Fibroblast of skin of left quadriceps (primary cell): ENCODE data around the gene ALG3.

Experiments
- DNase-seq, 2 experiments: peaks; one replicate each; pipeline ENCODE4 v3.0.0-alpha.2; 2013; ENCODE audit warnings: low read depth in 2 of 2

Gene ALG3

DNA sequence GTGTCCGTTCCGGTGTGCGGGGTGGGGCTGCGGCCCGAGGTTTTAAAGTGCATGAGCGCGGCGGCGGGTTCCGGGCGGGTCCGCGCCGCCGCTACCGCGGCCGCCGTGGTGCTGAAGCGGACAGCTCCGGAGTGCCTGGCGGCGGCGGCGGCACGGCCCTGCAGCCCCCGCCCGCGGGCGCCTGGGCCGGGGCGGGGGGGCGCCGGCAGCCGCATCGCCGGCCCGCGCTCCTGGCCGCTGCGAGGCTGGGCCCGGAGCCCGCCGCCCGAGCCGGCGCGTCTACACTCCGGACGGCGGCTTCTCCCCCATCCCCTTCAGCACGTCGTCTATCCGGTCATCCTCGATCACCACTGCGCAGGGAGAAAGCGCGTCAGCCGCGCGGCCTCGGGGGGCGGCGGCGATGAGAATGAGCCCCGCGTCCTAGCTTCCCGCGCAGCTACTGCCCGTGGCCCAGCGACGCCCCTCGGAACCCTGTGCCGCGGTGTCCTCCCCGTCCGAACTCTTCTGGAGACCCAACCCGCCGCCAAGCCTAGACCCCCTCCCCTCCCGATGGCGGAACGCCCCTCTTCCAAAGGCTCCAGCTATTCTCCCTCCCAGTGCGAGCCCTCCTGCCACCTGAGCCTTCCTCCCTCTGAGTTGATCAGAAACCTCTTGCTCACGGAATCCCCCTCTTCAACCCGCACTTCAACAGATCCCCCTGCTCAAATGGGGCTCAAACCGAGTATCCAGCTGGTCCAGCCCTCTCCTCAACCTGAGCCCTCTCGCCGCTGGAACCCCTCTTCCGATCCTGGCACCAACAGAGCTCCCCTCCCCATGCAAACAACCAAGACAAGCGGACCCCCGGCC is 11.3 kb upstream of the ALG3 start:
- no peak for DNase-seq

DNA sequence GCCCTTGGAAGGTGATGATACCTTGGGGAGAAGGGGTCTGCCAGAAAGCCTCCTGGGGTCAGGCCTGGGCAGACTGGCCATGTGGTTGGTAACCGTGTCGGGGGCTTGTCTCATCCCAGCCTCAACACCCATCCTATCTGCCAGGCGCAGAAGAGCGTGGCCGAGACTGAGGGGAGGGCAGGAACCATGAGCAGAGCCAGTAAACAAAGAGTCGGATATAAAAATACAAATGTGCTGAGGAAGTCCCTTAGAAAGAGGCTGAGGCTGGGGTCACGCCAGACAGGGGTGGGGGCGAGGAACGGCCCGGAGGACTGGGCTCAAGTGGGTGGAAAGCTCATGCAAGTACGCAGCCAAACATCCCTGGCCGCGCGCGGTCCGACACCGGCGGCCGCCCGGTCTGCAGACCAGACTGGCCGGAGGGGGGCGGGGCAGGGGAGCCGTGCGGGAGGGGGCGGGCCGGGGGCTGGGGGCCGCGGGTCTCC is 10.7 kb upstream of the ALG3 start:
- no peak for DNase-seq

DNA sequence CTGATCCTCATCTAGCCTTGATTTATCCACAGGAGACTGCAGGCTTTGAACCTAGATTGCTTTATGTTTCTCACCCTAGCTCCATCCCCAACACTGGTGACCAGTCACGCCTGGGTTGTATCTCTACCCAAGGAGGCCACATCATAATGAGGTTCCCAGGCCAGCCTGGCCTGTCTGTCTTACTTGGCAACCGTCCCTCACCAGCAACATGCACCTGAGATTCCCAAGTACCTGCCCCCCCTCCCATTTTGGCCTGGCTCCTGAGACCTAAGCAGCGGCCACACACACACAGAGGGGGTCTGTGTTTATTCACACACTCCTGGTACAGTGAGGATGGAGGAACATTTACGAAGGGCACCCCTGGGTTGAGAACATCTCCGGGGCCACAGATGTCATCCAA is 10.2 kb upstream of the ALG3 start:
- no peak for DNase-seq

DNA sequence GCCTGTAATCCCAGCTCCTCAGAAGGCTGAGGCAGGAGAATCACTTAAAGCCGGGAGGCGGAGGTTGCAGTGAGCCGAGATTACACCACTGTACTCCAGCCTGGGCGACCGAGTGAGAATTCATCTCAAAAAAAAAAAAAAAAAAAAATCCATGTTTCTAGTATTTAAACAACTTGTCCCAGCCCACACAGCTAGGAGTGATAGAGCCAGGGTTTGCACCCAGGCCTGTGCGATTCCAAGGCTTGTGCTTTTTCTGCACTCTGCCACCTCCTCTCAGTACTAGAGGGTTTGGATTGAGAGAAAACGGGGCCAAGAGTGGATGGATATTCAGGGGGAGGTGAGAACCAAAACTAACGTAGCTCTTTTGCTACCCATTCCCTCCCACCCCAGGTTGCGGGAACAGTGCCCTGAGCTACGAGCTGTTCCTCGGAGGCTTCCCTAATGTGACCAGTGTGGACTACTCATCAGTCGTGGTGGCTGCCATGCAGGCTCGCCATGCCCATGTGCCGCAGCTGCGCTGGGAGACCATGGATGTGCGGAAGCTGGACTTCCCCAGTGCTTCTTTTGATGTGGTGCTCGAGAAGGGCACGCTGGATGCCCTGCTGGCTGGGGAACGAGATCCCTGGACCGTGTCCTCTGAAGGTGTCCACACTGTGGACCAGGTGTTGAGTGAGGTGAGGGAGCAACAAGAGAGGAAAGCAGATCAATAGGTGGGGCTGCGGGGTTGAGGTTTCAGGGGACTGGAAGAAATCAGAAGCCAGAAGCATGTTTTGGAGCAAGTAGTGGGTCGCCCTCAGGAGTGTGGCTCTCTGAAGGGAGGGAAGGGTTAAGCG is 8.5 kb upstream of the ALG3 start:
- DNase-seq, result no peak

DNA sequence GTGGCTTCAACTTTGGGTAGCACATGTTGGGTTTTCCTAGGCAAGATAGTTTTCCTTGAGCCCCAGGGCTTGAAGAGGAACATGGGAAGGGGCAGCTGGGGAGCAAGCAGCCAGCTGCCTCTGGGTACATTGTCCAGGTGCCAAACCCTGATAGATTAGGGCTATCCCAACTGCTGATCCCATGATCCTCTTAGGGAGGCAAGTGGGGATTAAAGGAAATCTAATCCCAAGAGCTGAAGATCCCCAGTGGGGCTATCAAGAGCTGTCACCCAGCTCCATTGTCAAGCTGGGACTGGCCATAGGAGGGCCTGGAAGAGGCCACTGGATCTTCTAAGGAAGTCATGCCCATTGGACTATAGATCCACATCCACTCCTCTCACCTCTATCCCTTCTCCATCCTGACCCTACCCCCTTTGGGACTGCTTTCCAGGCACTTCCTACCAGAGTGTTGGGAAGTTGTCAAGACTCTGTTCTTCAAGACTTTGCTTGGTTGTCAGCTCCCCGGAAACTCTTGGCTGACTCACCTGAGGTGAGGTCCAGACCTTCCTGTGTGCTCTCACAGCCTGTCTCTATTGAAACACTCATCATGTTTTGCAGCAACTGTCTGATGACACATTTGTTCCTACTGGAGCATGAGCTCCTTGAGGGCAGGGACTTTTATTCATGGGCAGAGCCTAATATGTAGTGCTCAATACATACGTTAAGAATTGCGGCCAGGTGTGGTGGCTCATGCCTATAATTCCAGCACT is 6.7 kb upstream of the ALG3 start:
- no peak for DNase-seq

DNA sequence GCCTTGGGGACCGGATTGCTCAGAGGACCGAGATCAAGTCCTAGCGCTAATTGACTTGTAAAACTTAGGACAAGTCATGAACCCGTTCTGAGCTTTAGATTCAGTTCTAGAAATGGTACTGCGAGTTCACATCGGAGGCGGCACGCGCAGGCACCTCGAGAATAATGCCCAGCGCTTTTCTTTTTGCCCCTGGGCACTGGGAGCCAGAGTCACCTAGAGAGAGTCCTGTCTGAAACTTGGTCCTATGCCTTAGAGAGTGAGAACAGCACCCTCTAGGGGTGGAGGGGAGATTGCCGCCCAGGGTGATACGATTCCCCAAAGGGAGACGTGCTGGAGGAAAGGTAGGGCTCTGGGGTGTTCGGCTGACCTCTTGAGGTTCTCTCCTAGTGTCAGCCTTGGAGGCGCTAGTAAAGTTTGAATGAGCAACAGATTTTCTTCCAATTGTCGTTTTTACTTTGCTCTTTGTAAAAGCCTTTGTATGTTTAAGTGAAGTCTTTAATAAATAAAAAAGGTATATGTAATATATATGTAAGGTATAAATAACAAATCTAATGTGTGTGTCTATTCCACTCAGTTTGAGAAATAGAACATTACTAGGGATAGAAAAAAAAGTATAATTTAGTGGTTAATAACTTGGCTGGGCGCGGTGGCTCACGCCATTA is 1.5 kb upstream of the ALG3 start:
- DNase-seq, result peak; percentile 67 to 68

DNA sequence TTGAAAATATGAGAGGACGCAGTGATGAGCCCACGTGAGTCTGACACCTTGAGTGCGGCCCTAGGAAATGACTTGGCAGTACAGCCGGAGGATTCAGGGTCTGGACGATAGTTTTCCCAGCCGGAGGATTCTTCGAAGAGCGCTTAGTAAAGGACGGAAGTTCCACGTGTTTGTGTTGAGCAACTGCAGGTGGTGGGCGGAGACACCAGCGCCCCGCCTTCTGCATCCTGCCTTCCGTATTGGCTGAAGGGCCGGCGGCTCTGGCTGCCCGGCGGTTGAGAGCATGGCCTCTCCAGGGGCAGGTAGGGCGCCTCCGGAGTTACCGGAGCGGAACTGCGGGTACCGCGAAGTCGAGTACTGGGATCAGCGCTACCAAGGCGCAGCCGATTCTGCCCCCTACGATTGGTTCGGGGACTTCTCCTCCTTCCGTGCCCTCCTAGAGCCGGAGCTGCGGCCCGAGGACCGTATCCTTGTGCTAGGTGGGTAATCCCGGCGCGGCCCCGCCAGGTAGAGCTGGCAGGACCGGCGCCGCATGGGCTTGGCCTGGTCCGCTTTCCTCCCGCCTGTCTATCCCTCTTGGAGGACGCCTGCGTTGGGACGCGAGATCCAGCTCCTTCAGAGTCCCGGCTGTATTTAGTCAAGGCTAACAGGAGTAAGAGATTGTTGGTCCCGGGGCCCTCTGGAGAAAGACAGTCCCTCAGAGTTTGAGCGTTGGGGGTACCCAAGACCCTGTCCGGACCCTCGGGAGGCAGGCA is 827 bp upstream of the ALG3 start, which contains the start of gene EEF1AKMT4:
TSS of gene EEF1AKMT4 (plus strand) at position 261 of the 755 bp plus-strand sequence. CDS start at position 284, 23 bp downstream.
- DNase-seq, result peak; percentile 94 to 95

DNA sequence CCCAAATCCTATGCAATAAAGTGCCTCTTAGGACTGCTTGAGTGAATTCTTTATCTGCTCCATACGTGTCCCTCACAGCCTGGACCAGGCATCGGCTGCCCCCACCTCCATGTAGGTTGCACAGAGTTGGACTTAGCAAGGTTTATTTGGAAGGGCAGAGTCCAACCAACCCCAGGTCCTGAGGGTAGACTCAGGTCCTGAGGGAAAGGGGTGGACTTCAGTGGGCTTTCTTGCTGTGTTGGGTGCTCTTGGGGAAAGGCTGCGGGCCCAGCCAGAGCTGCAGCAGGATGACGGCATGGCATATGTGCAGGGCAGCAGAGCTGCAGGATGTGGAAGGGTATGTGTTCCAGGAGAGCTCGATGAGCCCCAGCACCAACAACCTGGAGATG is 6.5 kb downstream of the ALG3 start:
- DNase-seq, result no peak

DNA sequence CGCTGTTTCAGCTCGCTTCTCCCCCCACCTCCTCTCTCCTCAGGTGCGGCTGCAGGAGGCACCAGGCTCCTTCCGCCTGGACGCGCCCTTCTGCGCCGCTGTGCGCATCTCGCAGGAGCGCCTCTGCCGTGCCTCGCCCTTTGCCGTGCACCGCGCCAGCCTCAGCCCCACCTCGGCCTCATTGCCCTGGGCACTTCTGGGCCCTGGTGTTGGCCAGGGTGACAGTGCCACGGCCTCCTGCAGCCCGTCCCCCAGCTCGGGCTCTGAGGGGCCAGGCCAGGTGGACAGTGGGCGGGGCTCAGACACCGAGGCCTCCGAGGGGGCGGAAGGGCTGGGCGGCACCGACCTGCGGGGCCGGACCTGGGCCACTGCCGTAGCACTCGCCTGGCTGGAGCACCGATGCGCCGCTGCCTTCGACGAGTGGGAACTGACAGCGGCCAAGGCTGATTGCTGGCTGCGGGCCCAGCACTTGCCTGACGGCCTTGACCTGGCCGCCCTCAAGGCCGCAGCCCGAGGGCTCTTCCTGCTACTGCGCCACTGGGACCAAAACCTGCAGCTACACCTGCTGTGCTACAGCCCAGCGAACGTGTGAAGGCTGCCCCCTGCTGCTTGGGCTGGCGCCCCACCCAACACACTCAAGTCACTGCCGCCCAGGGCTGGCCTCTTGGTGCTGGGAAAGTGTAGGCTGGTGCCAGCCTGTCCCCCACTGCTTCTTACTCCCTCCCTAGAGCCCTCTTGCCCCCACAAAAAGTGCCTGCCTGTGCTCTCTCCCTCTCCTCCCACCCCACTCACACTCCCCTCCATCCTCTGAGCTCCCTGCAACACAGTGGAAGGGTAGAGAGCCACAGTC is 7.1 kb downstream of the ALG3 start:
- no peak for DNase-seq

DNA sequence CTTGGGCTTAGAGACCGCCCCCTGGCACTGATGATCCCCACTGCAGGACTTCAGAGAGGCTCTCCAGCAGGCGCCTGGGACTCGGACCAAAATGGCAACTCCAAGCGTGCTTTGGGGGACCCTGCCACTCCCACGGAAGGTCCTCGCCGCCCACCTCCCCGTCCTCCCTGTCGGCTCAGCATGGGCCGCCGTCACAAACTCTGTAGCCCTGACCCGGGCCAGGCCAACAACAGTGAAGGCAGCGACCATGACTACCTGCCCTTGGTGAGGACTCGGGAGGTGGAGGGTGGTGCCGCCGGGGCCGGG is 7.7 kb downstream of the ALG3 start:
- no peak for DNase-seq

DNA sequence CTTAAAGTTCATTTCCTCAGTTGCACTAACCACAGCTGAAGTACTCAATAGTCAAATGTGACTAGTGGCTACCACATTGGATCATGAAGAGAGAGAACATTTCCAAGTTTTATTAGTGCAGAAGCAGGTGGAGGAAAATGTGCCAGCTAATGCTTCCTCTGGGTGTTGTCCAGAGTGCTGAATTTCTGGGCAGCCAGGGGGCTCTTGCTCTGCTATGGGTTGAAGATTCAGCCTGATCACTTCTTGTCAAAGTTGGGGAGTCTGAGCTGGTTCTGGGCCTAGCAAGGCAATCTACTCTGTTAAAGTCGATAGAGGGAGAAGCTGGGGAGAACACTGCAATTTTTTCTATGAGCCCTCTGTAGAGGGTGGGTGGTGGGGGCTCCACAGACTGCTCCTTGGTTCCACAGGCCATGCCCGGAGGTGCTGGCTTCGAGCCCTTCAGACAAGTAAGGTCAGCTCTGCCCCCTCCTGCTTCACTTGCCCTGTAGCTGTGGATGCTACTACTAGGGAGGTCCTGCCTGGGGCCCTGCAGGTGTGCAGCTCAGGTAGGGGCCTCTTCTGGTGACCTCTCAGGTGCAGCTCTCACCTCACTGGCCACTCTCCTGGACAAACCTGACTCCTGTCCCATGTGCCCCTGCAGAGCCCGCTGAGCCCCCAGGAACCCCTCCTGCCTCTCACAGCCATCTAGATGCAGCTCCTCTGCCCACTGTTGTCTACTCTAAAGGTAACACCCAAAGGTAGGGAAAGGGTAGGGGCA is 8.2 kb downstream of the ALG3 start:
- DNase-seq, result no peak

DNA sequence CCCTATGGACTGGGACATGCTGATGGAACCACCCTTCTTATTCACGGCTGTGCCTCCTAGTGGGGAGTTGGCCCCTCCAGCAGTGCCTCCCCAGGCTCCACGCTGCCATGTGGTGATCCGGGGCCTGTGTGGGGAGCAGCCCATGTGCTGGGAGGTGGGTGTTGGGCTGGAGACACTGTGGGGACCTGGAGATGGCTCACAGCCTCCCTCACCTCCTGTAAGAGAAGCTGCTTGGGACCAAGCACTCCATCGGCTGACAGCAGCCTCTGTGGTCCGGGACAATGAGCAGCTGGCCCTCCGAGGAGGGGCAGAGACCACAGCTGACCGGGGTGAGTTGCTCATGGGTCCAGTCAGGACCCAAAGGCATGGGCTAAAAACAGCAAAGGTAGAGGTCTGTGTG is 9.1 kb downstream of the ALG3 start:
- DNase-seq, result no peak

DNA sequence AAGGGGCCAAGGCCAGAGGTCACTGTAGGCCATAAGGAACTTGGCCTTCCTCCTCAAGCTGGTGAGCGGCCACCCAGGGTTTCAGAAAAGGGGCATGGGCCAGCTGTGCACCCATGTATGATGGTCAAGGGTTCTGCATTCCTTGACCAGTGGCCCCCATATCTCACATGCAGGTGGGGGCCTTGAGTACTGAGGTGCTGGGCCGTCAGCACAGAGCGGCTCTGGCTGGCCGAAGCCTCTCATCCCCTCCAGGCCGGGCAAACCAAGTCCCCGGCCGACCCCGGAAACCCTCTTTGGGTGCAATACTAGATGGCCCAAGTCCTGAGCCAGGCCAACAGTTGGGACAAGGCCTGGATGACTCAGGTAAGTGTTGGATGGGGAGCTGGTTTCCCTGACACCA is 9.5 kb downstream of the ALG3 start:
- no peak for DNase-seq

DNA sequence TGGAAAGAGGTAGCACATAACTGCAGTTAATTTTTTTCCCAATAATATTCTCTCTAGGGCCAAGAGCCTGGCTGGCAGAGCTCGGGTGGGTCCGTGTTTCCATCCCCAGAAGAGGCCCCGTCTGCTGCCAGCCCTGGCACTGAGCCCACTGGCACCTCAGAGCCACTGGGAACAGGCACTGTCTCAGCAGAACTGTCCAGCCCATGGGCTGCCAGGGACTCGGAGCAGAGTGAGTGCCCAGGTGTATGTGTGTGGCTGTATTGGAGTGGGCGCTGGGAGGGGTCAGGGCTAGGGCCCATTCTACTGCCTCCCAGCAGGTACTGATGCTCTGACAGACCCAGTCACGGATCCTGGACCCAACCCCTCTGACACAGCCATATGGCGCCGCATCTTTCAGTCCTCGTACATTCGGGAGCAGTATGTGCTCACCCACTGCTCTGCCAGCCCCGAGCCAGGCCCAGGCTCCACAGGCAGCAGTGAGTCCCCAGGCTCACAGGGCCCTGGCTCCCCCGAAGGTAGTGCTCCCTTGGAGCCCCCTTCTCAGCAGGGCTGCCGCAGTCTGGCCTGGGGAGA is 10.4 kb downstream of the ALG3 start:
- DNase-seq, result no peak

DNA sequence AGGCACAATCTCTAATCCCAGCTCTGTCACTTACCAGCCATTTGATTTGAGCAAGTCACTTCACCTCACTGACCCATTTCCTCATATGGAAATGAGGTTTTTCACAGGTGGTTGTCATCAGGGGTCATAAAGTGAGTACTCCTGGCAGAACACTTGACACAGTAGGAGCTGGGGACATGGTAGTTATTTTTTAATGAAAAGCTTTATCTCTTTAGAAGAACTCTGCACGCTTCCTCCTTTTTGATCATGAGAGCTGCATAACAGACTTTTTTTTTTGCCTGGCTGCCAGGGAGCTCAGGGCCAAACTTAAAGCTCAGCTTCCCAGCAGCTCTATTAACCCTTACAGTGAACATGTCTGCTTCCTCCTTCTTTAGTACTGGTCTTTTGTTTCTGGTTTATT is 11.0 kb downstream of the ALG3 start:
- no peak for DNase-seq

DNA sequence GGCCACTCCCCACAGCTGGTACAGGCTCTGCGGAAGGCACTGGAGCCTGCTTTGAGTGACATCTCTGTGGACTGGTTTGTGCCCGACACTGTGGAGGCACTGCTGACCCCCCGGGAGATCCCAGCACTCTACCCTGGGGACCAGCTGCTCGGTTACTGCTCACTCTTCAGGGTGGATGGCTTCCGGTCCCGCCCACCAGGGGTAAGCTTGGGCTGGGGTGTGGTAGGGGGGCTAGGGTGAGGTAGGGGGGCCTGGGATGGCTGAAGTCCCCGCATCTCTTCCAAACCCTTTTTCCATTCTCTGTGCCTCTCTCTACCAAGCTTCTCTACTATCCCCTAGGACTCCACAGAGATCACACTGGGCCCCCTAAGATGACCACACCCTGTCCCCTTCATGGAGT is 11.6 kb downstream of the ALG3 start:
- DNase-seq, result no peak

DNA sequence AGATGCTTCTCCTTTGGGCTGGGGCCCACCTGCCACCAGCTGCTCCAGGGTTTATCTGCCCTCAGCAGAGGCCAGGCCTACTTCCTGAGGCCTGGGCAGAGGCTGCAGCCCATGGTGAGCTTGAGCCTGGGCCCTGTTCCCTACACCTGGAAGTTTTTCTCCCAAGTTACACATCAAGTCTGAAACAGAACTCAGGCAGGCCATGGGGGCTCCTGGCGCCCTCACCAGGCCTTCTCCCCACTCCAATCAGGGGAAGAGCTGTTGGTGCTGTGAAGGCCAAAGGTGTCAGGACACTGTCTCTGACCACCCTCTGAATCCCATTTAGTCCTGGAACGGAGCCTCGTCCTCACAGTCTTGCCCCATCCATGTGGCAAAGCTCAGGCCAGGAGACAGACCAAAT is 12.1 kb downstream of the ALG3 start:
- no peak for DNase-seq

DNA sequence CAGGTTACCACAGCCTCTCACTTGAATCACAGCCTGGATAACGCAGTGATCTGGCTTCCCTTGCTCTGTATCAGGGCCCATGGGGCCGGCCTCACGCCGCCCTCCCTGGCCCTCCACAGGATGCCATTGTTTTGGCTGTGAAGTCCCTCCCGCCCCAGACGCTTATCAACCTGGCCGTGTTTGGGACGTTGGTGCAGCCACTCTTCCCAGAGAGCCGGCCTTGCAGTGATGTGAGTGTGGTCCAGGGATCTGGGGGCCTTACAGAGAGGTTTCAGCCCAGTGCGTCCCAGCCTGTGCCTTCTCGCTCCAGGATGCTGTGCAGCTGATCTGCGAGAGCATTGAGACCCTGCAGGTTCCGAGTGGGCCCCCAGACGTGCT is 12.7 kb downstream of the ALG3 start:
- no peak for DNase-seq
